Heart right ventricle (tissue), 16 donors: ENCODE measurements around the gene TBC1D24. TPM values are rescaled to one million over a fixed set of nuclear protein-coding genes. Genes with fewer than 3 reads are reported as not detected.
A peak's percentile ranks its signal among the peaks of the same experiment; 100 is the strongest.
"Not testable (repeated sequence)": the region's sequence is repeated elsewhere in the genome, so short reads cannot be mapped to it uniquely, and the experiment has no call there.

Experiments used
- ATAC-seq, 8 donors: fragments of 200-7000 bp; cut with Tn5 transposase; one replicate each; pipeline ENCODE4 v1.9.1; 2020; ENCODE audit warnings: mild to moderate bottlenecking in 8 of 8, moderate library complexity in 8 of 8, moderate number of reproducible peaks in 1 of 8
- DNase-seq, 2 donors: peaks; one replicate each; pipeline ENCODE4 v3.0.0-alpha.2; 2020
- H3K27ac ChIP-seq, 10 donors: fragments of 200-600 bp; sonication (generic) in 2 of 10; one replicate each; pipeline versions ENCODE4 v1.5.0 to v1.8.0; 2020 to 2022; ENCODE audit warnings: mild to moderate bottlenecking in 3 of 10
- H3K27me3 ChIP-seq, 7 donors: fragments of 200-600 bp; one replicate each; pipeline ENCODE4 v1.8.0; 2021 to 2022; ENCODE audit warnings: mild to moderate bottlenecking in 2 of 7
- H3K36me3 ChIP-seq, 9 donors: fragments of 200-600 bp; sonication (generic) in 1 of 9; one replicate each; pipeline versions ENCODE4 v1.5.0 to v1.8.0; 2020 to 2022; ENCODE audit warnings: mild to moderate bottlenecking in 2 of 9
- H3K4me1 ChIP-seq, 9 donors: fragments of 200-600 bp; sonication (generic) in 1 of 9; one replicate each; pipeline versions ENCODE4 v1.5.0 to v1.8.0; 2020 to 2022; ENCODE audit warnings: mild to moderate bottlenecking in 4 of 9
- H3K4me3 ChIP-seq, 10 donors: fragments of 200-600 bp; sonication (generic) in 2 of 10; one replicate each; pipeline versions ENCODE4 v1.5.0 to v1.8.0; 2020 to 2022; ENCODE audit warnings: mild to moderate bottlenecking in 7 of 10, moderate library complexity in 2 of 10
- H3K9me3 ChIP-seq, 11 donors: fragments of 200-600 bp in 10 of 11; sonication (generic) in 2 of 11; one replicate each; pipeline versions ENCODE4 v1.5.0 to v1.8.0; 2013 to 2022; ENCODE audit warnings: mild to moderate bottlenecking in 2 of 11, control low read depth in 1 of 11, moderate library complexity in 1 of 11
- CTCF ChIP-seq, 9 donors: fragments of 200-600 bp; sonication (generic) in 2 of 9; IDR thresholded peaks; one replicate each; pipeline versions ENCODE4 v1.5.0 to v1.8.0; 2021 to 2022; ENCODE audit warnings: antibody characterized with exemption in 9 of 9, mild to moderate bottlenecking in 5 of 9, moderate library complexity in 1 of 9
- WGBS, 2 donors: extraction: QIAGEN DNeasy Blood & Tissue Kit; methylation state at CpG; one replicate each; pipeline ENCODE4 v1.1.7; 2013; ENCODE audit warnings: inconsistent platforms in 1 of 2; 5-methylcytosine and 5-hydroxymethylcytosine counted together
- intact Hi-C, 10 donors: fragments of 100-400 bp; cut with DNase I; formaldehyde crosslinking; loops; one replicate each; pipeline versions ENCODE4 v1.11.1 to v1.14.2; 2022
- polyA plus RNA-seq, 2 donors: library from polyadenylated mRNA; stranded (reverse); fragments of 200-250 nt; gene quantifications; one replicate each; pipeline ENCODE4 v1.2.3, GENCODE V29; 2013
- total RNA-seq, 10 donors: library from RNA; stranded (reverse); fragmentation: NEBNext Ultra II Directional in 3 of 10; extraction: Animal tissue kit (Norgen Biotek cat#: 25700) in 3 of 10; gene quantifications; one replicate each; pipeline versions ENCODE4 v1.2.1 to v1.2.4, GENCODE V29; 2021 to 2023
- donor health status: Arrhythmogenic right ventricular cardiomyopathy.
- donor health status: ischemic (EF 13 %, LVEDD 7.1; RV severe dilation, severe dysfunction).
- donor health status: healthy with polysubstance abuse.
- donor health status: DM: no; HTN: yes; CAD: no.
- donor health status: DM: no; HTN: no; CAD: no.
- donor health status: ischemic (EF 25% LVEDD 6.9; RV normal size, moderate dysfunction).
- donor health status: ischemic (EF 25% LVEDD 5.7; RV mildly dilated, moderate dysfunction).
- donor health status: healthy.
- donor health status: DM: yes; HTN: yes; CAD: no.
- donor health status: Ischemic cardiomyopathy.
- donor health status: ischemic (EF 35%, LVEDD 5.7; RV mildly dilated, moderate dysfunction).
- donor health status: nonischemic (EF 11% LVEDD 7.7; RV severe dilation, severe dysfunction).
- donor health status: DM: yes; HTN: yes; CAD: no.
- donor health status: PGD.
- donor health status: ischemic (EF 29% LVEDD 5.4; RV normal size, mild dysfunction).
- donor health status: nonischemic (EF 23%, LVEDD 6.1; RV moderate dilation, normal function).

The TBC1D24 gene
- total and polyA plus RNA-seq, 12 donors, result 3.4 to 14.9 (median 9.0) TPM

GRCh38 chr16:2533912-2534311 is 59.0 kb downstream of the TBC1D24 start:
- Histone ChIP-seq H3K4me3 (no peak overlapping the region), H3K27ac (no peak overlapping the region), H3K27me3 (no peaks in the 10 kb centered on the region), H3K9me3 (no peaks in the 10 kb centered on the region), H3K4me1 (peaks cover 0 to 44% (median 27%) of the 10 kb centered on the region in 9 donors), H3K36me3 (peaks cover 0 to 16% (median 5%) of the 10 kb centered on the region in 9 donors)
- 87 to 91% methylated on average over 11 of the region's 11 CpGs for WGBS, 2 donors
- intact Hi-C loops, result no loop called here
- ATAC-seq (no peak), DNase-seq (no peak)
- TF ChIP-seq CTCF (IDR thresholded peaks at IDR 0.05), result no peak

GRCh38 chr16:2534335-2534734 is 59.4 kb downstream of the TBC1D24 start:
- H3K27me3 ChIP-seq, ATAC-seq, intact Hi-C loops, DNase-seq, H3K4me3 ChIP-seq, H3K9me3 ChIP-seq: not testable (repeated sequence)
- Histone ChIP-seq H3K36me3 (peaks cover 0 to 12% (median under 1%) of the 10 kb centered on the region in 9 donors), H3K4me1 (peaks cover 0 to 48% (median 31%) of the 10 kb centered on the region in 9 donors), H3K27ac (peak overlapping the region in 1 of 10 donors; percentile 94)
- 90 to 91% methylated on average over 5 of the region's 5 CpGs for WGBS, 2 donors

GRCh38 chr16:2535625-2536013 is 60.7 kb downstream of the TBC1D24 start:
- 69 to 76% methylated on average over 9 of the region's 9 CpGs for WGBS, 2 donors
- H3K4me1 ChIP-seq, result peaks cover 0 to 61% (median 43%) of the 10 kb centered on the region in 9 donors
- H3K27ac ChIP-seq, result peak overlapping the region in 3 of 10 donors; percentile 9 to 94 (median 90)
- ATAC-seq, result no peak
- DNase-seq, result no peak
- no peaks in the 10 kb centered on the region for H3K9me3 ChIP-seq
- TF ChIP-seq CTCF (IDR thresholded peaks at IDR 0.05), result no peak
- no peaks in the 10 kb centered on the region for H3K27me3 ChIP-seq
- peaks cover 0 to 5% (median 0%) of the 10 kb centered on the region in 9 donors for H3K36me3 ChIP-seq
- H3K4me3 ChIP-seq, result no peak overlapping the region
- intact Hi-C loops, result no loop called here

GRCh38 chr16:2537451-2538379 is 62.8 kb downstream of the TBC1D24 start, which contains the start of gene PDPK1:
TSS of gene PDPK1 (plus strand) at chr16:2538021. CDS start at chr16:2538113, 92 bp downstream.
- H3K4me3 ChIP-seq, result peak within 1 kb of the TSS; percentile 32 to 81 (median 69)
- peaks cover 0 to 57% (median 42%) of the 10 kb centered on the region in 9 donors for H3K4me1 ChIP-seq
- H3K27ac ChIP-seq, result peak within 1 kb of the TSS; percentile 60 to 94 (median 86)
- no peaks in the 10 kb centered on the region for H3K9me3 ChIP-seq
- peaks cover 0 to 8% (median 0%) of the 10 kb centered on the region in 9 donors for H3K36me3 ChIP-seq
- no peaks in the 10 kb centered on the region for H3K27me3 ChIP-seq
- ATAC-seq (peak; percentile 91 to 97 (median 96)), DNase-seq (peak; percentile 93 to 95)
- WGBS, 2 donors, result 0% methylated on average over 79 to 121 of the region's 126 CpGs
- no peak for TF ChIP-seq CTCF (IDR thresholded peaks at IDR 0.05)
- intact Hi-C loops, result no loop called here

- H3K27me3 ChIP-seq, ATAC-seq, intact Hi-C loops, H3K36me3 ChIP-seq, DNase-seq, H3K9me3 ChIP-seq: not testable (repeated sequence)
- H3K4me3 ChIP-seq, result peak overlapping the region in 7 of 10 donors; percentile 38 to 75 (median 61)
- WGBS, 2 donors, result 85 to 86% methylated on average over 24 of the region's 24 CpGs
- H3K27ac ChIP-seq, result peak overlapping the region in 2 of 10 donors; percentile 20 to 43
- H3K4me1 ChIP-seq, result peaks cover 0 to 57% (median 35%) of the 10 kb centered on the region in 9 donors
Measured at GRCh38 chr16:2539192-2539844, 64.4 kb downstream of the TBC1D24 start.
